Measurements from ENCODE around the gene NEK2.
"Not testable (repeated sequence)": the region's sequence is repeated elsewhere in the genome, so short reads cannot be mapped to it uniquely, and the experiment has no call there.

The NEK2 gene

GRCh38 chr1:211650904-211651303 lies 24.5 kb downstream of the NEK2 start:
- no peak overlapping the region for H3K4me3 ChIP-seq (replicated peaks in 1 of 2; ENCODE audit: low read depth in 2 of 2, low read length in 2 of 2)
- DNase-seq (ENCODE audit: low read depth in 2 of 2), result no peak
- TF ChIP-seq, protein P1, sequence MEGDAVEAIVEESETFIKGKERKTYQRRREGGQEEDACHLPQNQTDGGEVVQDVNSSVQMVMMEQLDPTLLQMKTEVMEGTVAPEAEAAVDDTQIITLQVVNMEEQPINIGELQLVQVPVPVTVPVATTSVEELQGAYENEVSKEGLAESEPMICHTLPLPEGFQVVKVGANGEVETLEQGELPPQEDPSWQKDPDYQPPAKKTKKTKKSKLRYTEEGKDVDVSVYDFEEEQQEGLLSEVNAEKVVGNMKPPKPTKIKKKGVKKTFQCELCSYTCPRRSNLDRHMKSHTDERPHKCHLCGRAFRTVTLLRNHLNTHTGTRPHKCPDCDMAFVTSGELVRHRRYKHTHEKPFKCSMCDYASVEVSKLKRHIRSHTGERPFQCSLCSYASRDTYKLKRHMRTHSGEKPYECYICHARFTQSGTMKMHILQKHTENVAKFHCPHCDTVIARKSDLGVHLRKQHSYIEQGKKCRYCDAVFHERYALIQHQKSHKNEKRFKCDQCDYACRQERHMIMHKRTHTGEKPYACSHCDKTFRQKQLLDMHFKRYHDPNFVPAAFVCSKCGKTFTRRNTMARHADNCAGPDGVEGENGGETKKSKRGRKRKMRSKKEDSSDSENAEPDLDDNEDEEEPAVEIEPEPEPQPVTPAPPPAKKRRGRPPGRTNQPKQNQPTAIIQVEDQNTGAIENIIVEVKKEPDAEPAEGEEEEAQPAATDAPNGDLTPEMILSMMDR (IDR thresholded peaks at IDR 0.05; ENCODE audit: low read depth, low read length), result no peak

DNA sequence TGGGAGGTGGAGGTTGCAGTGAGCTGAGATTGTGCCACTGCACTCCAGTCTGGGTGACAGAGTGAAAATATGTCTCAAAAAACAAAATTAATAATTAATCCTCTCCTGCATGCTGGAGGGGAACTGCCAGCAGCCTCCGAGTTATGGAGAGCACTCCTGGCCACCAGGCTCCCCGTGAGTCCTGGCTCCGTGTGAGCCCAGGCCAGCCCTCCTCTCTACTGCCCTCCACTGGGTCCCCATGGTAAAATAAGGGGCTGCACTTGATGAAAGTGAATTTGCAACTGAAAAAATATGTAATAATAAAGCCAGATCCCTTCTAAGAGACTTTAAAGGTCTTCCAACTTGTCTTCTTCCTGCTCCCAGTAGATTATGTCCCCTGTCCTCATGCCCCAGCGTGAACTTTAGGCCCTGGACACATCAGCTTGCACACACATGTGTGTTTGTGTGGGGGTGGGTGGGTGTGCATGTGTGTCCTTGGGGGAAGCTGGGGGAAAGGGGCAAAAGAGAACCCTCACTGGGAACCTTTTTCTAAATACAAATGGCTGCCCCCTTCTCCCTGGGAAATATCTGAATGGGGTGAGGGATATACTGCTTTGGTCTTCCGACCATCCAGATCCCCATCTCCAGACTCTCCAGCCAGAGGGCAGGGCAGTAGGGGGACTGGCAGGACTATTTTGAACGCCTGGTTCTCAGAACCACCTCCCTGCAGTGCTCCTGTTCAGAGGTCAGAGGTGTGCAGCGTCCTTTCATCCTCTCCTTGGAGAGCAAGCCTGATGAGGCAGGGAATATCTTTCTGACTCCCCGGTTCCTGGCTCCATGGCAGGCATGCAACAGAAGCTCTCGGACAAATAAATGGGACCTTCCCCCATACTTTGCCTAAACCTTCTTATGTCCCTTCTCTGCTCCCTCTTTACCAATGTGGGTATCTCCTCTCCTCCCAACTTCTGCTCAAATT lies 26.2 kb downstream of the NEK2 start:
- DNase-seq (ENCODE audit: low read depth in 2 of 2), result peak in 1 of 2 donors; percentile 57
- H3K4me3 ChIP-seq (replicated peaks in 1 of 2; ENCODE audit: low read depth in 2 of 2, low read length in 2 of 2), result no peak overlapping the region
- TF ChIP-seq, protein P1 (IDR thresholded peaks at IDR 0.05; ENCODE audit: low read depth, low read length), result no peak

DNA sequence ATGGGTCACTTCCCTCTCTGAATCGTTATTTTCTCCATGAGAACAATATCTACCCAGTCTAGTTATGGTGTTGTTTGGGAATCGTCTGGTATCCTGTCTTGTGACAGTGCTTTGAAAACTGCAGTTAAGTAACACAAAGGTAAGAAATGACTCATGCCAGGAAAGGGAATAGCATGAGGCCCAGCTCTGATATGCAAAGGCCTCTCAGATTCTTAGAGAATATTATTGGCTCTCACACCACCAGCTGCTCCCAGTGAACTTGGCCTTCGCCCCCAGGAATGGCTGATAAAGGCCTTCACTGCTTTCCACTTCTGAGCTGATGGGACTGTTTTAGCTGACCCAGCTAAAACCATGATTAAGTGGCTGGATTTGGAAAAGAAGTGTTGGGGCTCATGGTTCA lies 27.1 kb downstream of the NEK2 start:
- H3K4me3 ChIP-seq (replicated peaks in 1 of 2; ENCODE audit: low read depth in 2 of 2, low read length in 2 of 2), result no peak overlapping the region
- TF ChIP-seq, protein P1 (IDR thresholded peaks at IDR 0.05; ENCODE audit: low read depth, low read length), result no peak
- DNase-seq (ENCODE audit: low read depth in 2 of 2), result peak; percentile 59 to 67

DNA sequence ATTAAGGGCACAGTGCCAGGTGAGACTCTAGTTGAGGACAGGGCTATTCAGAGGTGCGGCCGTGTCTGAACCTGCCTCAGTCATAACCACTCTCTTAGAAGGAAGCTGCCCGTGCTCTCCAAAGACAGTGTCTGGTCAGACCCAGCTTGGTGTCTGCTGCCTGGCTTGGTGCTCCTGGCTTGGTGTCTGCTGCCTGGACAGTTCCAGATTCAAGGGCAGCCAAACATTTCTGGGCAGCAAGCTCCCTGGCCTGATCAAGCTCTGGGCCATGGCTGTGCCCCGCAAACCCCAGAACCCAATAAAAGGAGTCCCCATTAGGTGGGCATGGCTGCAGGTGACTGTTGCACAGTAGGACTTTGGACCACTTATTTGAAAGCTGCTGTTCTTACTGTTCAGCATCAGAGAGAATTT lies 27.7 kb downstream of the NEK2 start:
- DNase-seq (ENCODE audit: low read depth in 2 of 2), result no peak
- no peak overlapping the region for H3K4me3 ChIP-seq (replicated peaks in 1 of 2; ENCODE audit: low read depth in 2 of 2, low read length in 2 of 2)
- TF ChIP-seq, protein P1 (IDR thresholded peaks at IDR 0.05; ENCODE audit: low read depth, low read length), result no peak

DNA sequence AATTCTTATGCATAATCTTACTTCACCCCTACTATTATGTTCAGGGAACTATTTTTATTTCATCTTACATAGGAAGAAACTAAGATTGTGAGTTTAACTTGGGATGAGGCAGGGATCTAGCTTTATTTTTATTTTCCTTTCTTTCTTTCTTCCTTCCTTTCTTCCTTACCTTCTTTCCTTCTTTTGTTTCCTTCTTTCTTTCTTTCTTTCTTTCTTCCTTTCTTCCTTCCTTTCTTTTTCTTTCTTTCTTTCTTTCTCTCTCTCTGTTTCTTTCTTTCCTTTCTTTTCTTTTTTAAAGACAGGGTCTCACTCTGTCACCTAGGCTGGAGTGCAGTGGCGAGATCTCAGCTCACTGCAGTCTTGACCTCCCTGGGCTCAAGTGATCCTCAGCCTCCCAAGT lies 28.9 kb downstream of the NEK2 start:
- DNase-seq (ENCODE audit: low read depth in 2 of 2), result no peak
- no peak overlapping the region for H3K4me3 ChIP-seq (replicated peaks in 1 of 2; ENCODE audit: low read depth in 2 of 2, low read length in 2 of 2)
- TF ChIP-seq, protein P1 (IDR thresholded peaks at IDR 0.05; ENCODE audit: low read depth, low read length), result no peak

DNA sequence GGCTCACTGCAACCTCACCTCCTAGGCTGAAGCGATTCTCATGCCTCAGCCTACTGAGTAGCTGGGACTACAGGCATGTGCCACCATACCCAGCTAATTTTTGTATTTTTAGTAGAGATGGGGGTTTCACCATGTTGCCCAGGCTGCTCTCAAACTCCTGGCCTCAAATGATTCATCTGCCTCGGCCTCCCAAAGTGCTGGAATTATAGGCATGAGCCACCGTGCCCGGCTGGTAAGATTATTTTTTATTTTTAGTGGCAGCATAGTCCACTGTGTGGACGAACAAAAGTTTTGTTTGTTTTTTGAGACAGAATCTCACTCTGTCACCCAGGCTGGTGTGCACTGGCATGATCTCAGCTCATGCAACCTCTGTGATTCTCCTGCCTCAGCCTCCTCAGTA lies 29.8 kb downstream of the NEK2 start:
- DNase-seq (ENCODE audit: low read depth in 2 of 2); H3K4me3 ChIP-seq (replicated peaks in 1 of 2; ENCODE audit: low read depth in 2 of 2, low read length in 2 of 2): not testable (repeated sequence)

GRCh38 chr1:211644653-211645052 lies 30.8 kb downstream of the NEK2 start:
- no peak for DNase-seq (ENCODE audit: low read depth in 2 of 2)
- H3K4me3 ChIP-seq (replicated peaks in 1 of 2; ENCODE audit: low read depth in 2 of 2, low read length in 2 of 2), result no peak overlapping the region
- TF ChIP-seq, protein P1 (IDR thresholded peaks at IDR 0.05; ENCODE audit: low read depth, low read length), result no peak
